Trophoblast cell (in vitro differentiated cells and primary cell): Measurements from ENCODE around the gene CLGN. TPM values are rescaled to one million over a fixed set of nuclear protein-coding genes. Genes with fewer than 3 reads are reported as not detected.

Source experiments
- DNase-seq, 2 donors: peaks; one replicate each; pipeline ENCODE4 v3.0.0-alpha.2; 2016
- H2AFZ ChIP-seq: 2 replicates; pipeline ENCODE4 v1.6.1; 2013; ENCODE audit warnings: low read length, moderate library complexity, mild to moderate bottlenecking; ENCODE audit not compliant: insufficient read depth, poor library complexity
- H2AK5ac ChIP-seq: 2 replicates; pipeline ENCODE4 v1.6.1; 2013; ENCODE audit warnings: mild to moderate bottlenecking, low read length
- H2BK120ac ChIP-seq: 2 replicates; pipeline ENCODE4 v1.6.1; 2013; ENCODE audit warnings: low read length, mild to moderate bottlenecking, moderate library complexity; ENCODE audit not compliant: insufficient read depth, poor library complexity
- H2BK12ac ChIP-seq: 2 replicates; pipeline ENCODE4 v1.6.1; 2013; ENCODE audit warnings: mild to moderate bottlenecking, low read length, moderate library complexity
- H2BK5ac ChIP-seq: 2 replicates; pipeline ENCODE4 v1.6.1; 2013; ENCODE audit warnings: low read length, low read depth, moderate library complexity, mild to moderate bottlenecking; ENCODE audit not compliant: poor library complexity
- H3K14ac ChIP-seq: 2 replicates; pipeline ENCODE4 v1.6.1; 2013; ENCODE audit warnings: mild to moderate bottlenecking, low read length
- H3K18ac ChIP-seq: 2 replicates; pipeline ENCODE4 v1.6.1; 2013; ENCODE audit warnings: mild to moderate bottlenecking, low read length
- H3K23ac ChIP-seq: 2 replicates; pipeline ENCODE4 v1.6.1; 2013; ENCODE audit warnings: low read length
- H3K27ac ChIP-seq: 2 replicates; pipeline ENCODE4 v1.5.1; 2013; ENCODE audit warnings: low read depth, mild to moderate bottlenecking, inconsistent platforms, low read length, moderate library complexity
- H3K27me3 ChIP-seq: 2 replicates; pipeline ENCODE4 v1.6.1; 2013; ENCODE audit warnings: inconsistent platforms, mild to moderate bottlenecking, low read length, moderate library complexity; ENCODE audit not compliant: insufficient read depth
- H3K36me3 ChIP-seq, 2 experiments: 1 replicate in 1 of 2; 2 replicates in 1 of 2; pipeline ENCODE4 v1.6.1; 2013; ENCODE audit warnings: low read length in 2 of 2, mild to moderate bottlenecking in 2 of 2, moderate library complexity in 1 of 2; ENCODE audit not compliant: insufficient read depth in 2 of 2, control insufficient read depth in 1 of 2
- H3K4ac ChIP-seq: 2 replicates; pipeline ENCODE4 v1.6.1; 2013; ENCODE audit warnings: low read depth, mild to moderate bottlenecking, low read length, moderate library complexity
- H3K4me1 ChIP-seq, 2 experiments: 1 replicate in 1 of 2; 2 replicates in 1 of 2; pipeline ENCODE4 v1.6.1; 2013; ENCODE audit warnings: low read length in 2 of 2, mild to moderate bottlenecking in 2 of 2, moderate library complexity in 1 of 2; ENCODE audit not compliant: insufficient read depth in 2 of 2, control insufficient read depth in 1 of 2
- H3K4me2 ChIP-seq: 2 replicates; pipeline ENCODE4 v1.6.1; 2013; ENCODE audit warnings: inconsistent platforms, mild to moderate bottlenecking, low read length, moderate library complexity
- H3K4me3 ChIP-seq: 2 replicates; pipeline ENCODE4 v1.5.1; 2013; ENCODE audit warnings: mild to moderate bottlenecking, low read depth, low read length, inconsistent platforms
- H3K79me1 ChIP-seq: one replicate; pipeline ENCODE4 v1.6.1; 2013; ENCODE audit warnings: low read length
- H3K79me2 ChIP-seq: 2 replicates; pipeline ENCODE4 v1.6.1; 2013; ENCODE audit warnings: low read length, mild to moderate bottlenecking; ENCODE audit not compliant: control insufficient read depth, insufficient read depth, poor library complexity
- H3K9ac ChIP-seq: 2 replicates; pipeline ENCODE4 v1.6.1; 2013; ENCODE audit warnings: mild to moderate bottlenecking, low read length
- H3K9me3 ChIP-seq: 2 replicates; pipeline ENCODE4 v1.6.1; 2013; ENCODE audit warnings: low read depth, mild to moderate bottlenecking, control low read depth, inconsistent platforms, low read length; ENCODE audit not compliant: insufficient read depth
- H4K12ac ChIP-seq: 2 replicates; pipeline ENCODE4 v1.6.1; 2013; ENCODE audit warnings: low read depth, mild to moderate bottlenecking, low read length, moderate library complexity
- H4K8ac ChIP-seq: 2 replicates; pipeline ENCODE4 v1.6.1; 2013; ENCODE audit warnings: low read depth, mild to moderate bottlenecking, low read length, moderate library complexity
- H4K91ac ChIP-seq: one replicate; pipeline ENCODE4 v1.6.1; 2013; ENCODE audit warnings: low read depth, mild to moderate bottlenecking, low read length, moderate library complexity
- WGBS: extraction: QIAGEN DNeasy Blood & Tissue Kit; methylation state at CpG from one replicate; pipeline ENCODE4 v1.1.7; 2013; ENCODE audit warnings: missing lambda C conversion rate; ENCODE audit not compliant: insufficient read length, insufficient coverage; ENCODE audit errors: extremely low coverage; 5-methylcytosine and 5-hydroxymethylcytosine counted together
- polyA plus RNA-seq: library from polyadenylated mRNA; stranded (reverse); fragments of 200-250 nt; gene quantifications from 2 replicates; pipeline ENCODE4 v1.2.3, GENCODE V29; 2013

CLGN gene
- 0.25 and 0.29 TPM in 2 replicates for polyA plus RNA-seq

- no CpG with 5 or more reads among the region's 73 CpGs for WGBS
- no peaks in the 10 kb centered on the region for H3K27me3 ChIP-seq
- peak; percentile 27 to 58 for DNase-seq
- no peak within 1 kb of the TSS for H2AK5ac ChIP-seq
- no peak within 1 kb of the TSS for H3K23ac ChIP-seq
- no peak within 1 kb of the TSS for H3K27ac ChIP-seq
- H3K14ac ChIP-seq, result no peak within 1 kb of the TSS
- peaks cover 2% of the 10 kb centered on the region for H3K9me3 ChIP-seq
- no peak within 1 kb of the TSS for H3K9ac ChIP-seq
- H2BK5ac ChIP-seq, result no peak within 1 kb of the TSS
- H3K36me3 ChIP-seq, result no peaks in the 10 kb centered on the region
- peaks cover 0 to 6% of the 10 kb centered on the region in 2 experiments for H3K4me1 ChIP-seq
- H4K91ac ChIP-seq, result no peak within 1 kb of the TSS
- H3K79me2 ChIP-seq, result no peaks in the 10 kb centered on the region
- no peak within 1 kb of the TSS for H2BK12ac ChIP-seq
- H3K4ac ChIP-seq, result no peak within 1 kb of the TSS
- H2AFZ ChIP-seq, result peak within 1 kb of the TSS; percentile 9
- no peak within 1 kb of the TSS for H2BK120ac ChIP-seq
- H3K18ac ChIP-seq, result no peak within 1 kb of the TSS
- peak within 1 kb of the TSS; percentile 95 for H3K4me2 ChIP-seq
- H4K12ac ChIP-seq, result no peak within 1 kb of the TSS
- peak within 1 kb of the TSS; percentile 83 for H3K4me3 ChIP-seq
- no peaks in the 10 kb centered on the region for H3K79me1 ChIP-seq
- no peak within 1 kb of the TSS for H4K8ac ChIP-seq
Observed at GRCh38 chr4:140427106-140427918, at the start of gene CLGN. TSS of gene CLGN (minus strand) at chr4:140427648. CDS start at chr4:140413078, 14,570 bp downstream.

- H3K4ac ChIP-seq, result no peak overlapping the region
- H3K4me1 ChIP-seq, result no peaks in the 10 kb centered on the region
- H3K9me3 ChIP-seq, result no peaks in the 10 kb centered on the region
- no peak overlapping the region for H2BK5ac ChIP-seq
- no peak overlapping the region for H3K23ac ChIP-seq
- no peak overlapping the region for H3K14ac ChIP-seq
- no peak overlapping the region for H3K9ac ChIP-seq
- no peak overlapping the region for H3K4me2 ChIP-seq
- H3K36me3 ChIP-seq, result no peaks in the 10 kb centered on the region
- H2BK120ac ChIP-seq, result no peak overlapping the region
- no peak for DNase-seq
- H3K27ac ChIP-seq, result no peak overlapping the region
- WGBS, result no CpG with 5 or more reads among the region's 2 CpGs
- no peak overlapping the region for H4K91ac ChIP-seq
- H3K18ac ChIP-seq, result no peak overlapping the region
- H3K4me3 ChIP-seq, result no peak overlapping the region
- H2BK12ac ChIP-seq, result no peak overlapping the region
- H3K79me2 ChIP-seq, result no peaks in the 10 kb centered on the region
- H2AK5ac ChIP-seq, result no peak overlapping the region
- H3K79me1 ChIP-seq, result no peaks in the 10 kb centered on the region
- H2AFZ ChIP-seq, result no peak overlapping the region
- H4K8ac ChIP-seq, result no peak overlapping the region
- H4K12ac ChIP-seq, result no peak overlapping the region
- H3K27me3 ChIP-seq, result no peaks in the 10 kb centered on the region
Observed at GRCh38 chr4:140472156-140472555, 44.7 kb upstream of the CLGN start.

- no peaks in the 10 kb centered on the region for H3K9me3 ChIP-seq
- DNase-seq, result no peak
- no peak overlapping the region for H3K9ac ChIP-seq
- H3K4me2 ChIP-seq, result no peak overlapping the region
- no CpG with 5 or more reads among the region's 27 CpGs for WGBS
- H3K18ac ChIP-seq, result no peak overlapping the region
- no peak overlapping the region for H3K4ac ChIP-seq
- H2AFZ ChIP-seq, result no peak overlapping the region
- peak overlapping the region; percentile 50 for H3K4me3 ChIP-seq
- H2BK5ac ChIP-seq, result no peak overlapping the region
- H3K36me3 ChIP-seq, result no peaks in the 10 kb centered on the region
- no peak overlapping the region for H3K27ac ChIP-seq
- H2AK5ac ChIP-seq, result no peak overlapping the region
- no peaks in the 10 kb centered on the region for H3K27me3 ChIP-seq
- no peaks in the 10 kb centered on the region for H3K79me2 ChIP-seq
- H4K91ac ChIP-seq, result no peak overlapping the region
- no peak overlapping the region for H2BK12ac ChIP-seq
- no peaks in the 10 kb centered on the region for H3K4me1 ChIP-seq
- H2BK120ac ChIP-seq, result no peak overlapping the region
- H4K8ac ChIP-seq, result no peak overlapping the region
- H3K14ac ChIP-seq, result no peak overlapping the region
- no peak overlapping the region for H4K12ac ChIP-seq
- no peak overlapping the region for H3K23ac ChIP-seq
- H3K79me1 ChIP-seq, result no peaks in the 10 kb centered on the region
Observed at GRCh38 chr4:140469791-140470733, 42.6 kb upstream of the CLGN start.

DNA sequence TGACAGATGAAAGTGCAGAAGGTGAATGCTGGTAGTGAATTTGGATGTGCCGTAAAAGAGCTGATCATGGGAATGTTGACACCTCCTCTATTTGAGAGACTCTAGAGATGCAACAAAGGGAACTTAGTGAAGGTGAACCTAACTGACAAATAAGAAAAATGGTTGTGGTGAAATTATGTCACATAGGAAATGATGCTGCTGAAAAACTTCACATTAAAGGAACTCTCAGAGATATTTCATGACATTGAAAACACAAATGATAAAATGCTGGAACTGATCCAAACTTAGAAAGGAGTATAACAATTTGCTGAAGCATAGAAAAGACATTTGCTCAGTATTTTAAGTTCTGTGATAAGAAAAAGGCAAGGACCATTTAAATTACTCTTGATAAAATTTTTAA, 38.7 kb upstream of the CLGN start:
- Histone ChIP-seq H2BK12ac (no peak overlapping the region), H4K91ac (no peak overlapping the region), H2BK5ac (no peak overlapping the region), H4K8ac (no peak overlapping the region), H3K9me3 (no peaks in the 10 kb centered on the region), H3K27me3 (no peaks in the 10 kb centered on the region), H3K4ac (no peak overlapping the region), H4K12ac (no peak overlapping the region), H3K18ac (no peak overlapping the region), H2AFZ (no peak overlapping the region), H3K79me2 (no peaks in the 10 kb centered on the region), H3K4me2 (no peak overlapping the region), H3K14ac (no peak overlapping the region), H3K4me1 (no peaks in the 10 kb centered on the region), H3K23ac (no peak overlapping the region), H2AK5ac (no peak overlapping the region), H3K79me1 (no peaks in the 10 kb centered on the region), H3K27ac (no peak overlapping the region), H3K4me3 (no peak overlapping the region), H3K36me3 (no peaks in the 10 kb centered on the region), H2BK120ac (no peak overlapping the region), H3K9ac (no peak overlapping the region)
- no peak for DNase-seq
- WGBS, result no CpG with 5 or more reads among the region's 1 CpG
